SU-DHL-6 (cell line): ENCODE data around the gene ZNF566.
"Not testable (repeated sequence)": the region's sequence is repeated elsewhere in the genome, so short reads cannot be mapped to it uniquely, and the experiment has no call there.

Source experiments
- H2AFZ ChIP-seq: fragments of 200-600 bp; sonication (generic); 2 replicates; pipeline ENCODE4 v1.6.1; 2014; ENCODE audit warnings: low read depth, mild to moderate bottlenecking, moderate library complexity, mixed read lengths, antibody characterized with exemption, low read length; ENCODE audit not compliant: severe bottlenecking
- H3F3A ChIP-seq: fragments of 200-600 bp; shearing (Covaris generic); 2 replicates; pipeline ENCODE4 v1.6.0; 2016; ENCODE audit warnings: antibody characterized with exemption, mild to moderate bottlenecking; ENCODE audit not compliant: insufficient read depth
- H3K27ac ChIP-seq: fragments of 200-600 bp; sonication (generic); 2 replicates; pipeline ENCODE4 v1.5.1; 2016; ENCODE audit warnings: low read depth, mild to moderate bottlenecking, low read length, moderate library complexity, mixed read lengths
- H3K27me3 ChIP-seq: fragments of 200-600 bp; sonication (generic), shearing (Covaris generic); 2 replicates; pipeline ENCODE4 v1.6.0; 2014; ENCODE audit warnings: mild to moderate bottlenecking, low read length
- H3K36me3 ChIP-seq: fragments of 200-600 bp; sonication (generic); 2 replicates; pipeline ENCODE4 v1.6.1; 2014; ENCODE audit warnings: mild to moderate bottlenecking, low read length, mixed read lengths
- H3K4me2 ChIP-seq: fragments of 300-600, 200-600 bp; shearing (Covaris generic), sonication (generic); 2 replicates; pipeline ENCODE4 v1.6.0; 2014; ENCODE audit warnings: low read length, low read depth, mild to moderate bottlenecking; ENCODE audit not compliant: poor library complexity, severe bottlenecking
- H3K4me3 ChIP-seq: fragments of 200-600 bp; sonication (generic); 2 replicates; pipeline ENCODE4 v1.5.1; 2014; ENCODE audit warnings: antibody characterized with exemption, low read length, mild to moderate bottlenecking, mixed read lengths; ENCODE audit not compliant: insufficient read depth, poor library complexity, severe bottlenecking
- H3K79me2 ChIP-seq: fragments of 200-600 bp; sonication (generic); 2 replicates; pipeline ENCODE4 v1.6.1; 2014; ENCODE audit warnings: mild to moderate bottlenecking, low read length, moderate library complexity; ENCODE audit not compliant: insufficient read depth
- H3K9ac ChIP-seq: fragments of 200-600 bp; sonication (generic); 2 replicates; pipeline ENCODE4 v1.7.0; 2014; ENCODE audit warnings: mild to moderate bottlenecking, low read length
- H3K9me2 ChIP-seq: fragments of 200-600 bp; sonication (generic); replicated peaks from 2 replicates; pipeline ENCODE4 v1.6.1; 2014; ENCODE audit warnings: low read length; ENCODE audit not compliant: insufficient read depth
- H3K9me3 ChIP-seq: fragments of 200-600 bp; sonication (generic); 2 replicates; pipeline ENCODE4 v1.6.1; 2014; ENCODE audit warnings: low read length, mixed read lengths; ENCODE audit not compliant: insufficient read depth
- H4K20me1 ChIP-seq: fragments of 200-600 bp; sonication (generic); 2 replicates; pipeline ENCODE4 v1.6.1; 2014; ENCODE audit warnings: low read depth, mild to moderate bottlenecking, antibody characterized with exemption, low read length, moderate library complexity, mixed read lengths
- EZH2phosphoT487 ChIP-seq: fragments of 200-600 bp; sonication (generic), shearing (Covaris generic); conservative IDR thresholded peaks from 2 replicates; pipeline ENCODE4 v1.6.1; 2018; ENCODE audit warnings: mild to moderate bottlenecking, antibody characterized with exemption, low read length, moderate library complexity, mixed read lengths
- TF ChIP-seq, protein P1 (sequence below): fragments of 200-600 bp; sonication (generic); IDR thresholded peaks from one replicate; pipeline ENCODE4 v1.5.1; 2017; ENCODE audit warnings: antibody characterized with exemption, mild to moderate bottlenecking, low read length, moderate library complexity; ENCODE audit not compliant: insufficient read depth, poor library complexity, severe bottlenecking

ZNF566 gene

DNA sequence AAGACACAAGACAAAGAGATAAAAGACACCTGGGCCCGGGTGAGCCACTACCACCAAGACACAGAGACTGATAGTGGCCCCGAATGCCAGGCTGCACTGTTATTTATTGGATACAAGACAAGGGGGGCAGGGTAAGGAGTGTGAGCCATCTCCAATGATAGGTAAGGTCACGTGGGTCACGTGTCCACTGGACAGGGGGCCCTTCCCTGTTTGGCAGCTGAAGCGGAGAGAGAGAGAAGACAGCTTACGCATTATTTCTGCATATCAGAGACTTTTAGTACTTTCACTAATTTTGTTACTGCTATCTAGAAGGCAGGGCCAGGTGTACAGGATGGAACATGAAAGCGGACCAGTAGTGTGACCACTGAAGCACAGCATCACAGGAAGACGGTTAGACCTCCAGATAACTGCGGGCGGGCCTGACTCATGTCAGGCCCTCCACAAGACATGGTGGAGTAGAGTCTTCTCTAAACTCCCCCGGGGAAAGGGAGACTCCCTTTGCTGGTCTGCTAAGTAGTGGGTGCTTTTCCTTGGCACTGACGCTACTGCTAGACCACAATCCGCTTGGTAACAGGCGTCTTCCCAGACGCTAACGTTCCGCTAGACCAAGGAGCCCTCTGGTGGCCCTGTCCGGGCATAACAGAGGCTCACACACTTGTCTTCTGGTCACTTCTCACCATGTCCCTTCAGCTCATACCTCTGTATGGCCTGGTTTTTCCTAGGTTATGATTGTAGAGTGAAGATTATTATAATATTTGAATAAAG, 3.5 kb upstream of the ZNF566 start:
- H3K79me2 ChIP-seq: peaks cover 10% of the 10 kb centered on the region
- H2AFZ ChIP-seq: peak overlapping the region; percentile 27
- H3K4me2 ChIP-seq: peak overlapping the region; percentile 84

DNA sequence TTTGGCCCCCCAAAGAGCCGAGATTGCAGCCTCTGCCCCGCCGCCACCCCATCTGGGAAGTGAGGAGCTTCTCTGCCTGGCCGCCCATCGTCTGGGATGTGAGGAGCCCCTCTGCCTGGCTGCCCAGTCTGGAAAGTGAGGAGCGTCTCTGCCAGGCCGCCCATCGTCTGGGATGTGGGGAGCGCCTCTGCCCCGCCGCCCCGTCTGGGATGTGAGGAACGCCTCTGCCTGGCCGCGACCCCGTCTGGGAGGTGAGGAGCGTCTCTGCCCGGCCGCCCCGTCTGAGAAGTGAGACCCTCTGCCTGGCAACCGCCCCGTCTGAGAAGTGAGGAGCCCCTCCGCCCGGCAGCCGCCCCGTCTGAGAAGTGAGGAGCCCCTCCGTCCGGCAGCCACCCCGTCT, 1.5 kb upstream of the ZNF566 start:
- Histone ChIP-seq H3K4me3 (peak overlapping the region; percentile 52), H3K4me2 (peak overlapping the region; percentile 96), H3K27ac (peak overlapping the region; percentile 98), H3F3A (peaks cover 26% of the 10 kb centered on the region), H3K79me2 (peaks cover 28% of the 10 kb centered on the region), H3K9ac (peak overlapping the region; percentile 87)
- H3K9me2 ChIP-seq, H3K36me3 ChIP-seq, H2AFZ ChIP-seq, H3K27me3 ChIP-seq, H4K20me1 ChIP-seq, H3K9me3 ChIP-seq: not testable (repeated sequence)

More for the DNA sequence above, 3.5 kb upstream of the ZNF566 start:
- TF ChIP-seq, protein P1, sequence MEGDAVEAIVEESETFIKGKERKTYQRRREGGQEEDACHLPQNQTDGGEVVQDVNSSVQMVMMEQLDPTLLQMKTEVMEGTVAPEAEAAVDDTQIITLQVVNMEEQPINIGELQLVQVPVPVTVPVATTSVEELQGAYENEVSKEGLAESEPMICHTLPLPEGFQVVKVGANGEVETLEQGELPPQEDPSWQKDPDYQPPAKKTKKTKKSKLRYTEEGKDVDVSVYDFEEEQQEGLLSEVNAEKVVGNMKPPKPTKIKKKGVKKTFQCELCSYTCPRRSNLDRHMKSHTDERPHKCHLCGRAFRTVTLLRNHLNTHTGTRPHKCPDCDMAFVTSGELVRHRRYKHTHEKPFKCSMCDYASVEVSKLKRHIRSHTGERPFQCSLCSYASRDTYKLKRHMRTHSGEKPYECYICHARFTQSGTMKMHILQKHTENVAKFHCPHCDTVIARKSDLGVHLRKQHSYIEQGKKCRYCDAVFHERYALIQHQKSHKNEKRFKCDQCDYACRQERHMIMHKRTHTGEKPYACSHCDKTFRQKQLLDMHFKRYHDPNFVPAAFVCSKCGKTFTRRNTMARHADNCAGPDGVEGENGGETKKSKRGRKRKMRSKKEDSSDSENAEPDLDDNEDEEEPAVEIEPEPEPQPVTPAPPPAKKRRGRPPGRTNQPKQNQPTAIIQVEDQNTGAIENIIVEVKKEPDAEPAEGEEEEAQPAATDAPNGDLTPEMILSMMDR: peak; percentile 58
- peak overlapping the region; percentile 98 for H3K27ac ChIP-seq
- H3F3A ChIP-seq: peaks cover 26% of the 10 kb centered on the region
- not testable (repeated sequence) for H3K9me2 ChIP-seq, H4K20me1 ChIP-seq, H3K9me3 ChIP-seq, H3K36me3 ChIP-seq, H3K27me3 ChIP-seq
- H3K9ac ChIP-seq: peak overlapping the region; percentile 45
- H3K4me3 ChIP-seq: peak overlapping the region; percentile 47

DNA sequence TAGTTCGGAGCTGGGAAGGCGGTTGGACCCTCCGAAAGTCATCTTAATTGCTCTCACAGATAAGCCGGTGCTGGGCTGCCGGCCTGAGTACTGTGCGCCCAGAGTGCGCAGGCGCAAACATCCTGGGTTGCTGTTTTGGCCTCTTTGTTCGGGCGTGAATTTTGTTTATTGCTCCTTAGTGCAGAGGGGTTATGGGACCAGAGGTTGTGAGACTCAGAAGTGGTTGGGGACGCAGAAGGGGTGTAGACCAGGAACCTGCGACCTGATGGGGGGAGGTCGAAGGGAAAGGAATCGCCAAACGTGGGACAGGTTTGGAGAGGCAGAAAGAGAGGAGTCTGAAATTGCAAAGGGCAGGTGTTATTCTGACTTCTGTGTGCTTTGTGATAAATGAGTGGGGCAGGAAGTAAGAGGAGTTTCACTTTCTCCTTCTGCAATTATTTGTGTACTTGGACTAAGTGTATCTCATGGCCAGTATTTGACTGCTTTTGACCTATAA, 607 bp upstream of the ZNF566 start:
- H3K9me3 ChIP-seq: no peaks in the 10 kb centered on the region
- peak overlapping the region; percentile 85 for H2AFZ ChIP-seq
- peak overlapping the region; percentile 96 for H3K4me2 ChIP-seq
- H3K27me3 ChIP-seq: no peaks in the 10 kb centered on the region
- peak overlapping the region; percentile 77 for H3K4me3 ChIP-seq
- no peaks in the 10 kb centered on the region for H3K9me2 ChIP-seq
- peaks cover 36% of the 10 kb centered on the region for H3K79me2 ChIP-seq
- H3K9ac ChIP-seq: peak overlapping the region; percentile 87
- H3F3A ChIP-seq: peaks cover 26% of the 10 kb centered on the region
- H4K20me1 ChIP-seq: no peaks in the 10 kb centered on the region
- 0 out of 2 replicates have a peak, but pooled peaks cover 6% of the 10 kb centered on the region for H3K36me3 ChIP-seq
- H3K27ac ChIP-seq: peak overlapping the region; percentile 98
- TF ChIP-seq EZH2phosphoT487: no peak
- TF ChIP-seq, protein P1: no peak

DNA sequence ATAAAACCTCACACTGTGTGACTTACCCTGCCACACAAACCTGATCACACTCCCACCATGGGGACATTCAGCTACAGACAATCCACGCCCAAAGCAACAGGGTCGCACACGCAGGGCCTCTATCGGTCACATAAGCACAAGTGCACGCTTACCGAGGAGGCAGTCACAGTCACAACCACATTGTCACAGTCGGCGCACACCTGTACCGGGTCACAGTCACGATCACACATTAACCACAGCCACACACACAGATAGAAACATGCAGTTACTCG, 579 bp downstream of the ZNF566 start:
- Histone ChIP-seq H3K79me2 (peaks cover 48% of the 10 kb centered on the region), H3K27ac (peak overlapping the region; percentile 98)

More for the DNA sequence above, 579 bp downstream of the ZNF566 start:
- Histone ChIP-seq H3K36me3 (0 out of 2 replicates have a peak, but pooled peaks cover 3% of the 10 kb centered on the region), H3K9ac (peak overlapping the region; percentile 87), H3K4me2 (peak overlapping the region; percentile 96), H2AFZ (peak overlapping the region; percentile 85), H3K9me2 (no peaks in the 10 kb centered on the region), H3K4me3 (peak overlapping the region; percentile 77), H3K9me3 (no peaks in the 10 kb centered on the region), H4K20me1 (no peaks in the 10 kb centered on the region), H3K27me3 (no peaks in the 10 kb centered on the region), H3F3A (peaks cover 25% of the 10 kb centered on the region)
- TF ChIP-seq, protein P1: no peak
